Activated B cell treated with CpG ODN at 0.5 μM for 24 hours (primary cell): Measurements from ENCODE around the gene CECR2. TPM values are rescaled to one million over a fixed set of nuclear protein-coding genes. Genes with fewer than 3 reads are reported as not detected.

Source experiments
- ATAC-seq: fragments of 200-7000 bp; cut with Tn5 transposase; one replicate; pipeline ENCODE4 v1.10.0; 2021; ENCODE audit warnings: low read depth, mild to moderate bottlenecking, moderate library complexity
- CTCF ChIA-PET: fragments of 350-600 bp; sonication (Branson Sonifier 250); formaldehyde crosslinking; loops from one replicate; lab custom pipeline; 2021; ENCODE audit warnings: antibody characterized with exemption; lab: Charles Lee
- POLR2A ChIA-PET: fragments of 350-600 bp; sonication (Branson Sonifier 250); formaldehyde crosslinking; loops from one replicate; lab custom pipeline; 2021; ENCODE audit warnings: antibody characterized with exemption; lab: Charles Lee
- DNase-seq: peaks from one replicate; pipeline ENCODE4 v3.0.0; 2022
- H3K27ac Mint-ChIP-seq: one replicate; pipeline ENCODE4 v1.8.0; 2020; ENCODE audit warnings: mixed read lengths
- H3K27me3 Mint-ChIP-seq: one replicate; pipeline ENCODE4 v1.8.0; 2021; ENCODE audit warnings: mixed read lengths
- H3K36me3 Mint-ChIP-seq: one replicate; pipeline ENCODE4 v1.8.0; 2021; ENCODE audit warnings: low read depth, mixed read lengths
- H3K4me1 Mint-ChIP-seq: one replicate; pipeline ENCODE4 v1.8.0; 2021; ENCODE audit warnings: mixed read lengths
- H3K4me3 Mint-ChIP-seq: one replicate; pipeline ENCODE4 v1.8.0; 2020; ENCODE audit warnings: mild to moderate bottlenecking, mixed read lengths
- H3K9me3 Mint-ChIP-seq: one replicate; pipeline ENCODE4 v1.8.0; 2020; ENCODE audit warnings: mixed read lengths
- intact Hi-C: fragments of 100-400 bp; cut with micrococcal nuclease; formaldehyde crosslinking; loops from one replicate; pipeline ENCODE4 v1.15.1; 2024
- total RNA-seq: library from RNA; stranded (reverse); gene quantifications from 2 replicates; pipeline ENCODE4 v1.2.3, GENCODE V29; 2022
- TF ChIP-seq, protein P1 (sequence below): fragments of 200-600 bp; IDR thresholded peaks from one replicate; pipeline ENCODE4 v1.8.0; 2022; ENCODE audit warnings: antibody characterized with exemption, mild to moderate bottlenecking

Gene CECR2
- total RNA-seq, 1 donor from 2014 or later: 2.5 TPM

DNA sequence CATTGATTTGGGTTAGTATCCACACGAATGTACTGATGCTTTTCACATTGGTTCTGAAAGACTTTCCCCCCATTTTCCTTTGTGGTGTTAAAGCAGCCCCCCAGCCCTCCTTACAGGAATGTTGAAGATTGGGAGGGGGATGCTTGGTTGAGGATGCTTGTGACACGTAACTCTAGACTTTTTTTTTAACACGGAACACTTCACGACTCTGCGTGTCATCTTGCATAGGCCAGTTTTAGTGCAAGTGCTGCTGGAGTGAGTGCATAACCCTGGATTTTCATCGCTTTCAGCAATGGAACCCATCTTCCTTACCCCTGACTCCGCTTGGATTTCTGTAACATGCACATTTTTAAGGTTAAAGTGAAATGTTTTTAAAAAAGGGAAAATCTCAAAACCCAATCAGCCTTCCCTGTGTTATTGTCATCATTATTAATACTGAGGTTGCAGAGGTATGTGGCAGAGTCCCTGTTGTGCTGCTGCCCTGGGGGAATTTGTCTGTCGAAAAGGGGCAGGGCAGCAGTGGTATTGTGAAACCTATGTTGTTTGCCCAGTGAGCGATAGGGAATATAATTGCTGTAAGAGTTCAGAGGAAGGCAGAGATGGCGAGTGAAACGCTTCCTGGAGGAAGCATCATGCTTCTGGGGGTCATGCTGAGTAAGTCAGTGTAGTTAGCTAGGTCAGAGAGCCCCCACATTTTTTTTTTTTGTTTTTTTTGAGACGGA, 12.1 kb downstream of the CECR2 start:
- intact Hi-C loops: no loop called here
- Mint-ChIP-seq H3K4me1 (no peaks in the 10 kb centered on the region), H3K27ac (peak overlapping the region; percentile 50), H3K36me3 (no peaks in the 10 kb centered on the region), H3K27me3 (peaks cover 11% of the 10 kb centered on the region), H3K9me3 (peaks cover 12% of the 10 kb centered on the region), H3K4me3 (no peak overlapping the region)
- CTCF ChIA-PET: no interaction called here
- DNase-seq: no peak
- TF ChIP-seq, protein P1, sequence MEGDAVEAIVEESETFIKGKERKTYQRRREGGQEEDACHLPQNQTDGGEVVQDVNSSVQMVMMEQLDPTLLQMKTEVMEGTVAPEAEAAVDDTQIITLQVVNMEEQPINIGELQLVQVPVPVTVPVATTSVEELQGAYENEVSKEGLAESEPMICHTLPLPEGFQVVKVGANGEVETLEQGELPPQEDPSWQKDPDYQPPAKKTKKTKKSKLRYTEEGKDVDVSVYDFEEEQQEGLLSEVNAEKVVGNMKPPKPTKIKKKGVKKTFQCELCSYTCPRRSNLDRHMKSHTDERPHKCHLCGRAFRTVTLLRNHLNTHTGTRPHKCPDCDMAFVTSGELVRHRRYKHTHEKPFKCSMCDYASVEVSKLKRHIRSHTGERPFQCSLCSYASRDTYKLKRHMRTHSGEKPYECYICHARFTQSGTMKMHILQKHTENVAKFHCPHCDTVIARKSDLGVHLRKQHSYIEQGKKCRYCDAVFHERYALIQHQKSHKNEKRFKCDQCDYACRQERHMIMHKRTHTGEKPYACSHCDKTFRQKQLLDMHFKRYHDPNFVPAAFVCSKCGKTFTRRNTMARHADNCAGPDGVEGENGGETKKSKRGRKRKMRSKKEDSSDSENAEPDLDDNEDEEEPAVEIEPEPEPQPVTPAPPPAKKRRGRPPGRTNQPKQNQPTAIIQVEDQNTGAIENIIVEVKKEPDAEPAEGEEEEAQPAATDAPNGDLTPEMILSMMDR: no peak
- ATAC-seq: no peak
- POLR2A ChIA-PET: interaction anchor here (0.6 to 0.7 kb wide), 2 partner anchors 28 to 92 kb away, joined by 3 read pairs; no protein-coding TSS in a partner anchor

DNA sequence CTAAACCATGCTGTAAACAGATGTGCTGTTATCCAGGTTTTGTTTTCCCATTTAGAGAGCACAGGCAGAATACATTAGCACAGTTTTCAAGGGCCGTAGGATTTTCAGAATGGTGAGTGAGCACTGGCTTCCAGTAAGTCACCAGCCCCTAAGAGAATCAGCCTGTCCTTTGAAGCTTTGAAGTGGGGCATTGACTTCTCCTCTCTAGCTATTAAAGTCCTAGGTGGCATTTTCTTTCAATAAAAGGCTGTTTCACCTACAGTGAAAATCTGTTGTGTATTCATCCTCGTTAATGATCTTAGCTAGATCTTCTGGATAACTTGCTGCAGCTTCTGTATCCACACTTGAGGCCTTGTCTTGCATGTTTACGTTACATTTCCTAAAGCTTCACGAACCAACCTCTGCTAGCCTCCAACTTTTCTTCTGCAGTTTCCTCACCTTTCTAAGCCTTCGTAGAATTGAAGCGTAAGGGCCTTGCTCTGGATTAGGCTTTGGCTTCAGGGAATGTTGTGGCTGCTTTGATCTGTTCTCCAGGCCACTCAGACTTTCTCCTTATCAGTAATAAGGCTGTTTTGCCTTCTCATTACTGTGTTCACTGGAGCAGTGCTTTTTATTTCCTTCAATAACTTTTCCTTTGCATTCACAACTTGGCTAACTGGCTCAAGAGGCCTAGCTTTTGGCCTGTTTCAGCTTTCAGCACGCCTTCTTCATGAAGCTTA, 15.5 kb downstream of the CECR2 start:
- ATAC-seq (no peak), DNase-seq (no peak)
- Mint-ChIP-seq H3K27ac (no peak overlapping the region), H3K9me3 (peaks cover 12% of the 10 kb centered on the region), H3K36me3 (no peaks in the 10 kb centered on the region), H3K4me1 (no peaks in the 10 kb centered on the region), H3K27me3 (peaks cover 6% of the 10 kb centered on the region), H3K4me3 (no peak overlapping the region)
- TF ChIP-seq, protein P1: no peak
- ChIA-PET POLR2A (no interaction called here), CTCF (no interaction called here)
- intact Hi-C loops: no loop called here

DNA sequence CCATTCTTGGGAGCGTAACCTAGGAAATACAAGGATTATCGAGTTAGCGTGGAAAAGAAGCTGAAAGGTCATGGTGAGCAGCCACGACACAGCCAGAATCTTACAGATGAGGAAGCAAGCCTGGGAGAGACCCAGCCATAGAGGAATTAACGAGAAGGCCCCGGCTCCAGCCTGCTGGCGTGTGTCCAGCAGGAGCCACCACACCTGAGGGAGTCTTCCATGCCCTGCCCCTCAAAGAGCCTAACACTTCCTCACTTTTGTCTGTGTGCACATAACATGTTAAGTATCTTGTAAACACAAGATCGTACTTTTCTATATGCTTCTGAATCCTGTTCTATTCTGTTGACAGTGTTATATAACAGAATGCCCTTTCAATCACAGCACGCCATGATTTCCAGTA, 18.1 kb downstream of the CECR2 start:
- TF ChIP-seq, protein P1: no peak
- CTCF ChIA-PET: interaction anchor here (1.5 kb wide), 1 partner anchor 216 kb away, joined by 4 read pairs; no protein-coding TSS in a partner anchor
- H3K36me3 Mint-ChIP-seq: no peaks in the 10 kb centered on the region
- POLR2A ChIA-PET: no interaction called here
- no peaks in the 10 kb centered on the region for H3K4me1 Mint-ChIP-seq
- no peak for ATAC-seq
- H3K27me3 Mint-ChIP-seq: no peaks in the 10 kb centered on the region
- peaks cover 12% of the 10 kb centered on the region for H3K9me3 Mint-ChIP-seq
- H3K27ac Mint-ChIP-seq: no peak overlapping the region
- no peak for DNase-seq
- intact Hi-C loops: no loop called here
- no peak overlapping the region for H3K4me3 Mint-ChIP-seq

DNA sequence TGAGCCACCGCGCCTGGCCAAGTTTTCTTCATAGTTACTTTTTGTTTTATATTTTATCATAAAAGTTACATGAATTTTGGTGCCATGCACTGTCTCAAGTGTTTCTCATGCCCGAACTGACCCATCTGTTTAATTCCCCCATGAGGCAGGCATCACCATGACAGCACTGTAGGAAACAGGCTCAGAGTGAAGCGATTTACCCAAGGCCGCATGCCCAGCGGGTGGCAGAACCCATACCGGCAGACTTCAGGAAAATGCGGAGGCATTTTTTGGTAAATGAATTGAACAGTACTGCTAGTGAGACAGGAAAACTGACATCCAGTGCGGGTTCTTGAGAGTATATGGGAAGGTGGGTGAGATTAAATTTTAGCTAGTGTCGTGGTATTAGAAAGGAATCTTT, 19.0 kb downstream of the CECR2 start:
- TF ChIP-seq, protein P1: no peak
- ChIA-PET CTCF (interaction anchor here (1.5 kb wide), 1 partner anchor 216 kb away, joined by 4 read pairs; no protein-coding TSS in a partner anchor), POLR2A (no interaction called here)
- Mint-ChIP-seq H3K36me3 (no peaks in the 10 kb centered on the region), H3K4me3 (no peak overlapping the region), H3K27ac (no peak overlapping the region), H3K9me3 (peaks cover 12% of the 10 kb centered on the region), H3K27me3 (no peaks in the 10 kb centered on the region), H3K4me1 (no peaks in the 10 kb centered on the region)
- DNase-seq: no peak
- no peak for ATAC-seq
- intact Hi-C loops: no loop called here

DNA sequence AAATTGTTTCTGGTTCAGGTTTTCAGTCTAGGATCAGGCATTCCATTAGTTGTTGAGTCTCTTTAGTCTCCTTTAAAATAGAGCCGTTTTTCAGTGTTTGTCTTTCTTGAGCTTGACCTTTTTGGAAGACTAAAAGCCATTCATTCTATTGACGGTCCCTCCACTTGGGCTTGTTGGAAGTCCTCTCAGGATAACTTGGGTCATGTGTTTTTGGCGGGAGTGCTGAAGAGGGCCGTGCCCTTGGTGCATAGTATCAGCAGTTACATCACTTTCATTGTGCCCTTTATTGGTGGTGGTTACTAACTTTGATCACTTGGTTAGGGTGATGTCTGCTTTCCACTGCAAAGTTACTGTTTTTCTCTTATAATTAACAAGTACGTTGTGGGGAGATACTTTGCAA, 20.8 kb downstream of the CECR2 start:
- intact Hi-C loops: no loop called here
- Mint-ChIP-seq H3K9me3 (peaks cover under 1% of the 10 kb centered on the region), H3K36me3 (no peaks in the 10 kb centered on the region), H3K27me3 (no peaks in the 10 kb centered on the region), H3K4me3 (no peak overlapping the region), H3K27ac (no peak overlapping the region), H3K4me1 (no peaks in the 10 kb centered on the region)
- DNase-seq (no peak), ATAC-seq (no peak)
- CTCF ChIA-PET: no interaction called here
- TF ChIP-seq, protein P1: no peak
- POLR2A ChIA-PET: no interaction called here
